IPS-18a (cell line): ENCODE measurements around the gene COQ9.
"Not testable (repeated sequence)": the region's sequence is repeated elsewhere in the genome, so short reads cannot be mapped to it uniquely, and the experiment has no call there.

Experiments used
- H3K27ac ChIP-seq: one replicate; pipeline ENCODE4 v1.5.1; 2013; ENCODE audit warnings: low read length
- H3K27me3 ChIP-seq: one replicate; pipeline ENCODE4 v1.6.1; 2013; ENCODE audit warnings: mild to moderate bottlenecking, low read length; ENCODE audit not compliant: control insufficient read depth, insufficient read depth
- H3K36me3 ChIP-seq: one replicate; pipeline ENCODE4 v1.6.1; 2013; ENCODE audit warnings: low read depth, low read length; ENCODE audit not compliant: control insufficient read depth
- H3K4me1 ChIP-seq: one replicate; pipeline ENCODE4 v1.6.1; 2013; ENCODE audit warnings: low read depth, low read length; ENCODE audit not compliant: control insufficient read depth
- H3K4me3 ChIP-seq: one replicate; pipeline ENCODE4 v1.5.1; 2013; ENCODE audit warnings: low read length
- H3K9ac ChIP-seq: one replicate; pipeline ENCODE4 v1.6.1; 2013; ENCODE audit warnings: mild to moderate bottlenecking, low read length, moderate library complexity
- H3K9me3 ChIP-seq: one replicate; pipeline ENCODE4 v1.6.1; 2013; ENCODE audit warnings: low read depth, low read length; ENCODE audit not compliant: control insufficient read depth

COQ9 gene

DNA sequence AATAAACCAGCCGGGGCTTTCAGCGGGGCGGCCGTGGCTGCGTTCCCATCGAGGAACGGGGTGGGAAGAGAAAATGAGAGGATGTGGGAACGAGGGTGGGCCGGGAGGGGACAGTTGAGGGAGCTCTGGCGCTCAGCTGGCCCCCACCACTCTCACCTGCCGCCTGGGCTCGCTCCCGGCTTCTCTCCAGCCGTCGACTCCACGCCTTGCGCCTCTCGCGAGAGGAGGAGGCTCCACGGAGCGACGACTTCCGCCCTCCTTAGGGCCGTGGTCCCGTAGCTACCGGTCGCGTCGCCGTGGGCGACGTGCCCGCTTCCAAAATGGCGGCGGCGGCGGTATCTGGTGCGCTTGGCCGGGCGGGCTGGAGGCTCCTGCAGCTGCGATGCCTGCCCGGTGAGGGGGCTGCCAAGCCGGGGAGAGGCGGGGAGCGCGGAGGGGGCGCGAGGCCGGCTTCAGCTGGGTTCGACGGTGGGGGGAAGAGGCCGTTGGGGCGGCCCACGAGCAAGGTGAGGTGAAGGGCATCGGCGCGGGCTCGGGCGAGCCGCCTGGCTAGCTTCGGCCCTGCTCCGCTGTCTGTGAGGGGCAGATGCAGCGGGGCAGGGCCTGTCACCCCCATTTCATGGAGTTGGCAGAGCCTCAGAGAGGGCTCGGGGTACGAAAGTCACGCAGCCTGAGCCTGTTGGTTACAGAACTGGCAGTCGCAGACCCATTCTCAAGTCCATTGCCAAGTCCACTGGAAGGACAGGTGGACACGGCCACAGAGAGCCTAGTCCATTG, at the start of gene COQ9, which contains the start of gene CIAPIN1:
TSS of gene COQ9 (plus strand) at position 294 of the 777 bp plus-strand sequence. CDS start at position 321, 27 bp downstream.
TSS of gene CIAPIN1 (minus strand) at position 200 of the 777 bp plus-strand sequence. CDS start 6,457 bp downstream, outside the sequence.
- no peaks in the 10 kb centered on the region for H3K9me3 ChIP-seq
- peak within 1 kb of the TSS; percentile 46 for H3K27ac ChIP-seq
- H3K4me3 ChIP-seq: peak within 1 kb of the TSS; percentile 96
- peaks cover 12% of the 10 kb centered on the region for H3K36me3 ChIP-seq
- peak within 1 kb of the TSS; percentile 80 for H3K9ac ChIP-seq
- peaks cover 4% of the 10 kb centered on the region for H3K4me1 ChIP-seq
- no peaks in the 10 kb centered on the region for H3K27me3 ChIP-seq

GRCh38 chr16:57397493-57397892, 49.8 kb upstream of the COQ9 start:
- H3K4me1 ChIP-seq, H3K36me3 ChIP-seq, H3K9me3 ChIP-seq, H3K27ac ChIP-seq, H3K9ac ChIP-seq, H3K27me3 ChIP-seq, H3K4me3 ChIP-seq: not testable (repeated sequence)

DNA sequence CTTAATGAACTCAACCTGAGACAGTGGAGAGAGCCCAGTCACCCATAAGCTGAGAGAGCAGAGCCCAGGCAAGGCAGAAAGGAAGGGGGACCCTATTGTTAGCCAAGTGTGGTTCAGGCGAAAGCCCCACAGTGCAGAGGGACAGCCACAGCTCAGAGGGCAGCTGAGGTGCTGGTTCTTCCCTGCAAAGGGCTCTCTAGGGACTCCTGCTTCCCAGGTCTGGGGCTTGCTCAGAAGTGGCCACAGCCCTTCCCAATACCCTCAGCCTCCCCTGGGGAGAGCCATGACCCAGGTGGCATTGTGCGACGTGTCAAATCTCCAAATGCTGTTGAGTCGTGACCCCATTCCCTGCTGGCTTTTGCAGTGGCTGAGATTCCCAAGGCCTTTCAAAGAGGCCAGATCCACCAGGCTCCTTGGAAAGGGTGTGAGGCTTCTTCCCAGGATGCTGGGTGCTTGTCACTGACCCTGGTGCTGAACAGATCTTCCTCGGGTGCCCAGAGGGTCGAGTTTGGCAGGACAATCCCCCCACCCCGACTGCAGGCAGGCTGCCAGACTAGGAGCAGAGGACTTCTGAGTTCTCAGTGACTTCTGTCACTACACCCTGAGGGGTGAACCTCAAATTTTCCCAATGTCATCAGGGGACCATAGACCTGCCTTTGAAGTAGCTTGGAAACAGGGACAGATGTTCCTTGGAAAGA, 45.2 kb upstream of the COQ9 start:
- no peaks in the 10 kb centered on the region for H3K36me3 ChIP-seq
- H3K4me1 ChIP-seq: no peaks in the 10 kb centered on the region
- no peaks in the 10 kb centered on the region for H3K9me3 ChIP-seq
- no peaks in the 10 kb centered on the region for H3K27me3 ChIP-seq
- H3K4me3 ChIP-seq: no peak overlapping the region
- H3K27ac ChIP-seq: no peak overlapping the region
- H3K9ac ChIP-seq: no peak overlapping the region

GRCh38 chr16:57403965-57404817, 43.1 kb upstream of the COQ9 start, which contains the start of gene CCL17:
Gene CCL17 (plus strand): TSS chr16:57404767. CDS start chr16:57413933, 9,166 bp downstream.
- H3K36me3 ChIP-seq: no peaks in the 10 kb centered on the region
- no peak within 1 kb of the TSS for H3K4me3 ChIP-seq
- no peak within 1 kb of the TSS for H3K27ac ChIP-seq
- no peaks in the 10 kb centered on the region for H3K9me3 ChIP-seq
- H3K27me3 ChIP-seq: no peaks in the 10 kb centered on the region
- H3K9ac ChIP-seq: no peak within 1 kb of the TSS
- no peaks in the 10 kb centered on the region for H3K4me1 ChIP-seq

GRCh38 chr16:57405097-57405496, 42.2 kb upstream of the COQ9 start:
- Histone ChIP-seq H3K9me3 (no peaks in the 10 kb centered on the region), H3K4me3 (no peak overlapping the region), H3K27ac (no peak overlapping the region), H3K27me3 (no peaks in the 10 kb centered on the region), H3K4me1 (no peaks in the 10 kb centered on the region), H3K36me3 (no peaks in the 10 kb centered on the region), H3K9ac (no peak overlapping the region)

DNA sequence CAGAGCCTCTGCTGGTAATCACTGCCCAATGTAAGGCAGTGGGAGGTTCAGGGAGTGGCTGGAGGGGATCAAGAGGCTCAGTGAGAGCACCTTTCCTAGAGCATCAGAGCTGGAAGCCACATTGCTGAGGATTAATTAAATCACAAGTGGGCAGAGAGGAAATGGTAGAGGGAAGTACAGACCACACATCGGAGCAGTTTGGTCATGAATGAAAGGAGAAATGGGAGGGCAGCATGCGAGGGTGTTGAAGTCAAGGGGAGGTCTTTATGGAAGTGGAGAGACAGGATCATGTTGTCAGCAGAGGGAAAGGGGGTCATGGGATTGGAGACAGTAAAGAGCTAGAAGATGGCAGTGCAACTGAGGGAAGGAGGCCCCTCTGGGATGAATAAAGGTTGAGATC, 40.4 kb upstream of the COQ9 start:
- Histone ChIP-seq H3K4me1 (no peaks in the 10 kb centered on the region), H3K9me3 (no peaks in the 10 kb centered on the region), H3K9ac (no peak overlapping the region), H3K27ac (no peak overlapping the region), H3K36me3 (no peaks in the 10 kb centered on the region), H3K27me3 (no peaks in the 10 kb centered on the region), H3K4me3 (no peak overlapping the region)

DNA sequence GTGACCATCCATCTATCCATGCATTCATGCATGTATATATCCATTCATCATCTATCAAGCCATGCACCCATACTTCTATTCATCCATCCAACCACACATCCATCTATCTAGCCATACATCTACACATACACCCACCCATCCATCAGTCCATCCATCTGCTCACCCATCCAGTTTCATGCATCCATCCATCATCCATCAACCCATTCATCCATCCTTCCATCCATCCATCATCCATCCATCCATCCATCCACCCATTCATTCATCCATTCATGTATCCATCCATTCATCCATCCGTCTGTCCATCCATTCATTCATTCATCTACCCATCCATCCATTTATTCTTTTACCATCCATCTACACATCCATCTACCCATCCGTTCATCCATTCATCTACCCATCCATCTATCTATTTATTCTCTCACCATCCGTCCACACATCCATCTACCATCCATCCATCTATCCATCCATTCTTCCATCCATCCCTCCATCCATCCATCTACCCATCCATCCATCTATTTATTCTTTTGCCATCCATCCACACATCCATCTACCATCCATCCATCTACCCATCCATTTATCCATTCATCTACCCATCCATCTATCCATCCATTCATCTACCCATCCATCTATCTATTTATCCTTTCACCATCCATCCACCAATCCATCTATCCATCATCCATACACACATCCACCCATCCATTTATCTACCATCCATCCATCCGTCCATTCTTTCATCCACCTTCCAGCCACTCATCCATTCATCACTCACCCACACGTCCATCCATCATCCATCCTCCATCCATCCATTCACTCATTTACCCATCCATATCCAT, 39.5 kb upstream of the COQ9 start:
- Histone ChIP-seq H3K27ac (no peak overlapping the region), H3K9me3 (no peaks in the 10 kb centered on the region), H3K27me3 (no peaks in the 10 kb centered on the region), H3K36me3 (no peaks in the 10 kb centered on the region), H3K4me1 (no peaks in the 10 kb centered on the region), H3K9ac (no peak overlapping the region), H3K4me3 (no peak overlapping the region)

GRCh38 chr16:57409065-57409464, 38.2 kb upstream of the COQ9 start:
- H3K27me3 ChIP-seq: no peaks in the 10 kb centered on the region
- no peaks in the 10 kb centered on the region for H3K4me1 ChIP-seq
- no peak overlapping the region for H3K4me3 ChIP-seq
- H3K9me3 ChIP-seq: no peaks in the 10 kb centered on the region
- H3K9ac ChIP-seq: no peak overlapping the region
- no peak overlapping the region for H3K27ac ChIP-seq
- no peaks in the 10 kb centered on the region for H3K36me3 ChIP-seq

DNA sequence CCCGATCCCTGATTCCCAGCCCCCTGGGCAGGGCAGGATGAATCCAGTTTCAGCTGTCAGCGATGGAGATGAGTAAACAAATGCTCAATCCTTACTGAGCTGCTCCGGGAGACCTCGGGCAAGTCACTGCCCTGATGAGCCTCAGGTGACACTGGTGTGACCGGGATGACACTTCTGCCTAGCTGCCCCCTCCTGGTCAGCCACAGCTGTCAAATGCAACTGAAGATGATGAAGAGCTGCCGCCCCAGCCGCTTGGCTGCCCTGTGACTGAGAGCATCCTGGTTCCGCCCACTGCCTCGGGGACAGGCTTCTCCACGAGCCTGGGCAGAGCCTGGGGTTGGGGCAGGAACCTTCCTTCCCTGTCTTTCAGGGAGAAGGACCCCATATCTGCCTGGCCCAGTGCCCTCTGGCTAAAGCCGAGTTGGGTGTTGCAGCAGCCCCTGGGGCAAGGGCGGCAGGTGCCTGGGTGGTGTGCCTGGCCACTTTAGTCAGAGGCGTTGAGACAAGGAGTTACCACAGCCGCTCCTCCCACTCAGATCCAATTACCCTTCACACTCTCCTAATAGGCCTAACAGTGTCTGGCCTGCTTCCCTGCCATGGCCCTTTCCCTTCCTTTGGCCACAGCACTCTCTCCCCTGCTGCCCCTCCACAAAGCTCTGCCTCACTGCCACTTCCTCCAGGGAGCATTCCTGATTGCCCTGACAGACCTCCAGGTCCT, 37.2 kb upstream of the COQ9 start:
- Histone ChIP-seq H3K4me1 (no peaks in the 10 kb centered on the region), H3K27me3 (no peaks in the 10 kb centered on the region)

DNA sequence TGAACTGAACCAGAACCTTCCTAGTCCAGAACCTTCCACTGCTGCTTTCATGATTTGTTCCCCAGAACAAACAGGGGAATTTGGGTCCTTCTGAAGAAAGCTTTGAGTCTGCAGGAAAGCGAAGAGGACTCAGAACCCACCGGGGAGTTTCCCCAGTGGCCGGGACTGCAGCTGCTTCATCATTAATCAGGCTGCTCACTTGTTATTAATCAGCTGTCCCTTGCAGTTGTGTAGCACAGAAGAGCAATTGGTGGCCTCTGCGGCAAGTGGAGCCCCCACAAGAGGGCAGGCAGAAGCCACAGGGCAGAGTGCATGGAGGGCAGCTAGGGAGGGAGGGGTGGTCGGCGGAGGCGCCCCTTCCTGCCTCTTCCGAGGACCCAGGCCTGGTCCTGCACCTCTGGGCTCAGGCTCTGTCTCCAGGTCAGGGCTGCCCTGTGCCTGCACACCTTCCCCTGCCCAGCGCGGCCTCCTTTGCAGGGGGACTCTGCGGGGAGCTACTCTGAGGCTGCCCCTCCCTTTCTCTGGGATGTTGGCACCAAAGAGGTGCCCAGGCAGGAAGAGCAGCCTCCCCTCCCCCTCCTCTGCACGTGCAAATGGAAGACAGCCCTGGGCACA, 35.8 kb upstream of the COQ9 start:
- no peak overlapping the region for H3K27ac ChIP-seq
- no peaks in the 10 kb centered on the region for H3K27me3 ChIP-seq
- H3K9ac ChIP-seq: no peak overlapping the region
- H3K4me3 ChIP-seq: no peak overlapping the region
- H3K4me1 ChIP-seq: no peaks in the 10 kb centered on the region
- H3K36me3 ChIP-seq: no peaks in the 10 kb centered on the region
- no peaks in the 10 kb centered on the region for H3K9me3 ChIP-seq

More for the DNA sequence above, 37.2 kb upstream of the COQ9 start:
- no peak overlapping the region for H3K4me3 ChIP-seq
- H3K36me3 ChIP-seq: no peaks in the 10 kb centered on the region
- no peak overlapping the region for H3K27ac ChIP-seq
- no peak overlapping the region for H3K9ac ChIP-seq
- no peaks in the 10 kb centered on the region for H3K9me3 ChIP-seq
